Vagina (tissue), 2 donors: ENCODE data around the gene HEG1. TPM values are rescaled to one million over a fixed set of nuclear protein-coding genes. Genes with fewer than 3 reads are reported as not detected.

Source experiments
- DNase-seq, 2 donors: peaks; one replicate each; pipeline ENCODE4 v3.0.0-alpha.2; 2017; ENCODE audit errors: extremely low spot score in 2 of 2
- H3K27ac ChIP-seq: fragments of 200-600 bp; sonication (generic); one replicate; pipeline ENCODE4 v1.5.1; 2019
- H3K27me3 ChIP-seq: fragments of 200-600 bp; sonication (generic); one replicate; pipeline ENCODE4 v1.5.1; 2019
- H3K36me3 ChIP-seq, 2 donors: fragments of 200-600 bp; sonication (generic); one replicate each; pipeline ENCODE4 v1.5.1; 2017 to 2019
- H3K4me1 ChIP-seq: fragments of 200-600 bp; sonication (generic); one replicate; pipeline ENCODE4 v1.5.1; 2019
- H3K4me3 ChIP-seq, 2 donors: fragments of 200-600 bp; sonication (generic); 1 replicate in 1 of 2; 2 replicates in 1 of 2; pipeline ENCODE4 v1.5.1; 2016 to 2019
- H3K9me3 ChIP-seq: fragments of 200-600 bp; sonication (generic); one replicate; pipeline ENCODE4 v1.5.1; 2019
- CTCF ChIP-seq, 3 experiments: fragments of 450-650 bp in 2 of 3; fragments of 200-600 bp in 1 of 3; sonication (generic) in 1 of 3; IDR thresholded peaks; one replicate each; pipeline ENCODE4 v1.5.1; 2017 to 2019; ENCODE audit warnings: antibody characterized with exemption in 3 of 3, mild to moderate bottlenecking in 2 of 3, moderate library complexity in 2 of 3
- POLR2A ChIP-seq, 2 donors: fragments of 450-650 bp; IDR thresholded peaks; one replicate each; pipeline ENCODE4 v1.6.1; 2017; ENCODE audit warnings: antibody characterized with exemption in 2 of 2, mild to moderate bottlenecking in 2 of 2, moderate library complexity in 2 of 2
- POLR2AphosphoS5 ChIP-seq, 2 donors: sonication (generic); formaldehyde crosslinking; IDR thresholded peaks; one replicate each; pipeline ENCODE4 v1.9.0; 2017; ENCODE audit warnings: antibody characterized with exemption in 2 of 2, mild to moderate bottlenecking in 2 of 2, low read depth in 1 of 2; ENCODE audit not compliant: insufficient read depth in 1 of 2
- intact Hi-C: fragments of 100-400 bp; cut with DNase I; formaldehyde crosslinking; loops from one replicate; pipeline ENCODE4 v1.15.1; 2023
- total RNA-seq: library from RNA; depleted of rRNA; stranded (reverse); fragments of >200 nt; gene quantifications from one replicate; pipeline ENCODE4 v1.2.3, GENCODE V29; 2016

HEG1 gene
- total RNA-seq, 1 donor from 2014 or later = 47.1 TPM

GRCh38 chr3:124939661-124940060 lies 116.1 kb downstream of the HEG1 start:
- H3K36me3 ChIP-seq = no peaks in the 10 kb centered on the region
- no peak overlapping the region for H3K4me3 ChIP-seq
- no peaks in the 10 kb centered on the region for H3K4me1 ChIP-seq
- no peaks in the 10 kb centered on the region for H3K27me3 ChIP-seq
- H3K9me3 ChIP-seq = no peaks in the 10 kb centered on the region
- TF ChIP-seq POLR2AphosphoS5 (IDR thresholded peaks at IDR 0.05; ENCODE audit: insufficient read depth in 1 of 2, low read depth in 1 of 2) (no peak), CTCF (IDR thresholded peaks at IDR 0.05) (no peak), POLR2A (IDR thresholded peaks at IDR 0.05) (no peak)
- intact Hi-C loops = loop anchor here (10.0 kb wide), 1 partner anchor 155 kb away; no protein-coding TSS in a partner anchor
- no peak for DNase-seq
- H3K27ac ChIP-seq = no peak overlapping the region

GRCh38 chr3:124938896-124939295 lies 116.9 kb downstream of the HEG1 start:
- Histone ChIP-seq H3K27me3 (no peaks in the 10 kb centered on the region), H3K36me3 (no peaks in the 10 kb centered on the region), H3K4me1 (no peaks in the 10 kb centered on the region), H3K27ac (no peak overlapping the region), H3K4me3 (no peak overlapping the region), H3K9me3 (no peaks in the 10 kb centered on the region)
- TF ChIP-seq CTCF (IDR thresholded peaks at IDR 0.05) (no peak), POLR2AphosphoS5 (IDR thresholded peaks at IDR 0.05; ENCODE audit: insufficient read depth in 1 of 2, low read depth in 1 of 2) (no peak), POLR2A (IDR thresholded peaks at IDR 0.05) (no peak)
- intact Hi-C loops = loop anchor here (10.0 kb wide), 1 partner anchor 156 kb away; no protein-coding TSS in a partner anchor
- no peak for DNase-seq

- Histone ChIP-seq H3K9me3 (no peaks in the 10 kb centered on the region), H3K36me3 (no peaks in the 10 kb centered on the region), H3K4me3 (no peak overlapping the region), H3K4me1 (no peaks in the 10 kb centered on the region), H3K27ac (no peak overlapping the region), H3K27me3 (no peaks in the 10 kb centered on the region)
- TF ChIP-seq POLR2AphosphoS5 (IDR thresholded peaks at IDR 0.05; ENCODE audit: insufficient read depth in 1 of 2, low read depth in 1 of 2) (no peak), POLR2A (IDR thresholded peaks at IDR 0.05) (no peak), CTCF (IDR thresholded peaks at IDR 0.05) (no peak)
- DNase-seq = no peak
- intact Hi-C loops = loop anchor here (10.0 kb wide), 1 partner anchor 158 kb away; no protein-coding TSS in a partner anchor
Observed at GRCh38 chr3:124937049-124937448, 118.7 kb downstream of the HEG1 start.

GRCh38 chr3:124935794-124936542 lies 119.8 kb downstream of the HEG1 start:
- Histone ChIP-seq H3K4me1 (no peaks in the 10 kb centered on the region), H3K9me3 (no peaks in the 10 kb centered on the region), H3K27ac (no peak overlapping the region), H3K36me3 (no peaks in the 10 kb centered on the region), H3K27me3 (no peaks in the 10 kb centered on the region), H3K4me3 (no peak overlapping the region)
- no peak for DNase-seq
- TF ChIP-seq POLR2AphosphoS5 (IDR thresholded peaks at IDR 0.05; ENCODE audit: insufficient read depth in 1 of 2, low read depth in 1 of 2) = no peak
- TF ChIP-seq CTCF (IDR thresholded peaks at IDR 0.05) = no peak
- no peak for TF ChIP-seq POLR2A (IDR thresholded peaks at IDR 0.05)
- intact Hi-C loops = loop anchor here (10.0 kb wide), 1 partner anchor 159 kb away; no protein-coding TSS in a partner anchor

GRCh38 chr3:124935264-124935663 lies 120.5 kb downstream of the HEG1 start:
- no peak overlapping the region for H3K4me3 ChIP-seq
- H3K36me3 ChIP-seq = no peaks in the 10 kb centered on the region
- intact Hi-C loops = loop anchor here (10.0 kb wide), 1 partner anchor 160 kb away; no protein-coding TSS in a partner anchor
- H3K4me1 ChIP-seq = no peaks in the 10 kb centered on the region
- H3K27me3 ChIP-seq = no peaks in the 10 kb centered on the region
- H3K9me3 ChIP-seq = no peaks in the 10 kb centered on the region
- H3K27ac ChIP-seq = no peak overlapping the region
- DNase-seq = no peak
- TF ChIP-seq POLR2AphosphoS5 (IDR thresholded peaks at IDR 0.05; ENCODE audit: insufficient read depth in 1 of 2, low read depth in 1 of 2) = no peak
- no peak for TF ChIP-seq POLR2A (IDR thresholded peaks at IDR 0.05)
- no peak for TF ChIP-seq CTCF (IDR thresholded peaks at IDR 0.05)
